GM21737 (cell line): ENCODE data around the gene ARHGAP6.

ENCODE experiments used
- ATAC-seq: cut with Tn5 transposase; IDR thresholded peaks from one replicate; pipeline ENCODE4 v1.9.1; 2021; ENCODE audit warnings: mild to moderate bottlenecking, moderate library complexity; ENCODE audit not compliant: unreplicated experiment

The ARHGAP6 gene

DNA sequence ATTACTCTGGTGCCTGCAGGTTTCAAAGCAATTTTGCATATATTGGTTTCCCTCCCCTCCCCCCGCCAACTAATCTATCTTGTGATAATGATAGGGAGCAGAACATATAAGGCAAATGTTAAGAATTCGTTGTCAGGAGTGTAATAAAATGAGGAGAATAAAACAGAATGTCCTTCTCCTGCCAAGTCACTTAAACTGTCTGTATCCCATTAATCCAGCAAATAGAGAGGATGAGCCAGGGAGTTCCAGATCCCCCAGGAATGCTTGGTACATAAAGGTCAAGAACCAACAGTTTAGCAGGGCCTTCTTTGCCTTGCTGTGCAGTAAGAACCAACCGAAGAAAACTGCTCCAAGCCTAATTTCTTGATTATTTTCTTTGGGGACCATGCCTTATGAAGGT, 231.1 kb downstream of the ARHGAP6 start:
- ATAC-seq = no peak

DNA sequence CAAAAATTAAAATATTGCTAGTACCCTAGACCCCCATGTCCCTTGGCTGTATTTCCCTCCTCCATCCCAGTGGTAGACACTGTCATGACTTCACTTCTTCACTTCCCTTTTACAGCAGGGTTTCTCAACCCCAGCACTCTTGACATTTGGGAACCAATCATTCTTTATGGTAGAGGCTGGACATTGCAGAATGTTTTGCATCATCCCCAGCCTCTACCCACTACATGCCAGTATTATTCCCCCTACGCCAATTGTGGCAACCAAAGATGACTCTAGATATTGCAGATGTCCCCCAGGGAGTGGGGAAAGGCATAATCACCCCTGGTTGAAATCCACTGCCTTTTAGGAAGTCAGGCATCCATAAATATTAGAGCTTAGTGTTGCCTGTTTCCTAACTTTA, 233.9 kb downstream of the ARHGAP6 start:
- ATAC-seq = no peak

DNA sequence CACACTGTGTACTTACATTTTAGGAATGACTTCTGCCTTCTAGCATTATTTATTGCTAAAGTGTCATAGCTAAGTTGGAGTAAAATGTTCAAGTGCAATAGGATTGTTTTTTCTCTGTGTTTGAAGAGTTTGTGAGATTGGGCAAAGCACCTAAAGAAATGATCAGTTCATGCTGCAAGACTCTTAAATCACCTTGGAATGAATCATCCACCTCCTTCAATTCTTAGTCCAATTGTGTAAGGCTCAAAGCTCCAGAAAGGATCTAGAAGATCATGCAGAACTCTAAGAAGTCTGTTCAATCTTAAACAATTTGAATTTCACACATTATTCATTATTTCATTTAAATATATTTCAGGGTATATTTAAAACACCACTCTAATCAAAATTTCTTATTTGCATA, 235.4 kb downstream of the ARHGAP6 start:
- ATAC-seq = no peak

DNA sequence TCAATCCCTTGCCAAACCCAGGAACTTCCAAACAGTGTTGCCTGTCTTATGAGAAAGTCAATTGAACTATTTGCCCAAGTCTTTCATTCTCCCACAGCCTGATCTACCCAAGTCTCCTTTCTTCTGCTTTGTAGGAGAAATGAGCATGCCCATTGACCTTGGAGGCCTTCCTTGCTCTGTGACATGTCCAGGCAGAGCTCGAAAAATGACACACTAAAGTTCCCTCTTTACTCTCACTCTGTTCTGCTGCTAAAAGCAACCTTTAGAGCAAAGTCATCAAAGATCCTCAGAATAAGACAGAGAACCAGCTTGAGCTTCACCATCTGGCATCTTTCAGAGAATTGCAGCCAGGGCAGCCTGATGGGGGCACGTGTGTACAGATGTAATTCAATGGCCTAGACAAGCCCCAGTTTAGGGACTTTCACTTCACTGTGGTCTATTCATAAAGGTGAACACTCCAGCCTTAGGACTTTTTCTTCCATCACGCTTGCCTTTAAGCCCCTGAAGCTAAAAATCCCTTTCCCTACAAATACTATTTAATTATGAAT, 236.1 kb downstream of the ARHGAP6 start:
- ATAC-seq = no peak

DNA sequence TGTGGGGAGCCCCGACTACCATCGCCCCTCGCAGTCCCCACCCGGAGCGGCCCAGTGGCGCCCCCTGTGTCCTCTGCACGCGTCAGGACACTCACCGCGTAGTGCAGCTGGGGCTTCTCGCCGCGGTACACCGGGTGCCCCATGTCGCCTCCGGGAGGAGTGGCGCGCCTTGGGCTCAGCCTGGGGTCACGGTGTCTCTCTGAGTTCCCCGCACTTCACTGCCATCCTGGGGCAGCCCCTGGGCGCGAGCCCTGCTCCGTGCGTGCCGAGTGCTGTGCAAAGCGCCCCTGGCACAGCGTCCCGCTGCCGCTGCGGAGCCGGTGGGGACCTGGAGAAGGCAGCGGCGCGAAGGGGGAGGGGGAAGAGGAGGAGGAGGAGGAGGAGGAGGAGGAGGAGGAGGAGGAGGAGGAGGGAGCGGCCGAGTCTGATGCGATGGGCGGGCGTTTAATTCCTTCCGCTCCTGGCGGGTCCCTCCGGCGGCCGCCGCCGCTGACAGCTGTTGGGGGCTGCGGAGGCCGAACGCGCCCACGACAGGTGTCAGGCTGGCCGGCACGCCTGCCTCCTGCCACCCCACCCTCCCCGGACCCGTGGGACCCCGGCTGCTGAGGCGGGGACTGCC, 238.2 kb downstream of the ARHGAP6 start:
- ATAC-seq = no peak

DNA sequence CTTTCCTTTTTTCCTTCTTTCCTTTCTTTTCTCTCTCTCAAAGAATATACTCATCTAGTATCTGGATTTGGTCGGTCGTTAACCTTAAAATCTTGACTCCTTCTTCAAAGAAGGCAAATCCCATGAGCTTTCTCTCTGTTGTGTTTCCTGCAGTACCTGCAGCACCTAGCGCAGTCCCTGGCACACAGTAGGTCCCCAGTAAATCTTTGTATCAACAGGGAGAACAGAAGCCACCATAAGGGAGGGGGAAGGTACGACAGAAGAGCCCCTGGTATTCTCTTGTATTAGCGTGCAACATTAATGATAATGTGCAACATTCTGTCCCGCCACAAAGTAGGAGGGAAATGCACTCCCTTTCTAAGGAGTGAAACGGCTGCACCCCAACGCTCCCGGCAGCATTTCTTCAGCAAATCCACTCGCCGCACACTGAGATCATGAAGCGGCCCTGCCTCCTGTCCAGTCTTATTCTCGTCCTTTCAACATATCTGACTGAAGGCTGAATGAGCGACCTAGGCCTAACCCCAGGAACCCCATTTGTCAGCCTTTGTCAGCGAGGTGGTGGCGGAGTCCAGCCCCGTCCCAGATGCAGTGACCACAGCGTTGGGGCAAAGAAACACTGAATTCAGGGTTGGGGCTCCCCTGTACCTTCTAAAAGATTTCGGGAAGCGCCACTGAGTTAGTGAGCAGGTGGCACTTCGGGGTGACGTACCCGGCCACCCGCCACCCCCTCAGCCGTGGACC, 238.8 kb downstream of the ARHGAP6 start:
- ATAC-seq = no peak

DNA sequence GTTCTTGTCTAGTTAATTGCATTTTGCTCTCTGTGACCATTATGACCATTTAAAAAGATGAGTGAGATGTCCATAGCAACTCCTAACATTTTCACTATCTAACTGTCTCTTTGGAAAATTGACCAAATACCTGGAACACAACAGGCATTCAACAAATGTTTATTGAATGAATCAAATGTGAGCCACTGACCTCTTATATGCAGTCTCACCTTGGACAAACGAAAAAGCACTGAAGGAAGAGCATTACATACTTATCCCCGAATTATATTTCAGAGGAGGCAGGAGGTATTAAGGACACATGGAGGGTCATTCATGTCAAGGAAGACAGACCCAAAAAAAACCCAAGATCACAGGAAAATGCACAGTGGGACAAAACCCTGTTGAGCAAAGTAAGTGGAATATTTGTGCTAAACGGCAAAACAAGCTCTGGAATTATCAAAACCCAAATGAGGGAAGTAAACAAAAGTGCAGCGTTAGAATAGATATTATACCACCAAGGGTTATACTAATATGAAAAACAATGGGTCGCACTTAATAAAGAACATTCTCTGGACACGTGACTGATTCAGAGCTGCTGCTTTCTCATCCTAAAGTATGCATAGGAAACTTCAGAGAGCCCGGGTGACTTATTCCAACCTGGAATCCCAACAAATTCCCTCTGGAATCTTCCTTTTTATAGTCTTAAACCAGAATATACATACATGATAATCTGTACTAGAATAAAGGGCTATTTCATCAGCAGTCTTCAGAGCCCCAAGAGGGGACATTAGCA, 240.6 kb downstream of the ARHGAP6 start:
- ATAC-seq = no peak

DNA sequence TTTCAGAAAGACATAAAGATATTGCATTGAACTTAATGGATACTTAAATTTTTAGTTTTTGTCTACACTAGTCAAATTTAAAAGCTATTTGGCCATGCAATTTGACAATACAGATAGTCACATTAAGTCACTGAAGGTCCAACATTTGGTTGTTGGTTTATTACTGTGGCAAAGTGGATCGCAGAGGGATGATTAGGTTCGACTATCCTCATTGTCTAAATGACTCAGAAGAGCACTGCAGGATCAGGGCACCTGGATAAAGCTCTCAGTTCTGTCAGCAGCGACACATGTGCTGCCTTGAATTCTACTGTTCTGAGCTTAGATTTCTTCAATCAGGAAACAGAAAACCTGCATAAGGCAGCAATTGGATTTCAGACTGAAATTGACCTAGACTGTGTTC, 241.8 kb downstream of the ARHGAP6 start:
- no peak for ATAC-seq

DNA sequence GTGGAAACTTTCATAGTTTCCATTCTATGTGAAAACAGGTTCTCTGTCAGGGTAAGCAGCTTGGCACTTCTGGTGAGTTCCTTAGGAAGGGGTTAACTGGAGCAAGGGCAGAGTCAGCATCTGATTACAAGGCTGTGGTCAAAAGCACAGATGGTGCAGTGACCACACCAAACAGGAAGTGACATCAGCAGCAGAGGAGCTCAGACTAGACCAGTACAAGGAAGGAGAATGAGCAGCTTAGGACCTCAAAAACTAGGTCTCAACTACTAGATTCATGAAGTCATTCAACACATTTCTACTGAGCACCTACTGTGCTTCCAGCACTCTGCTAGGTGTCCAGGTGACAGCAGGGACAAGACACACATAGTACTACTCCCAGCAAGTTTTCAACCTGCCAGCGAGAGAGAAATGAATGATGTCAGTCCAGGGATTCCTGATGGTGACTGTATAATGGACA, 242.3 kb downstream of the ARHGAP6 start:
- no peak for ATAC-seq

DNA sequence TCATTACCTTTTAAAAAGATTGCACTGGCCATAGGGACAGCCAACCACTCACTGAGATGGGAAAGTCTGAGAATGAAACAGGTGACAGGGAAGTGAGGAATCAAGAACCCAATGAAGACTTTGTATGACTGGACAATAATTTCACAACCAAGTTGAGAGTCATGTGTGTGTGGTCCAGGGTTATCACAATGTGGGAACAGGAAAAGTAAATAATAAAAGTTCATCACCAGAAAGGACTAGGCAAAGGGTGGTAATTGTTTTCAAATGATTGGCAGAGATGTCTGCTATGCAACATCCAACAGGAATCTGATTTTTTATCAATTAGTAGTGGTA, 243.2 kb downstream of the ARHGAP6 start:
- no peak for ATAC-seq

DNA sequence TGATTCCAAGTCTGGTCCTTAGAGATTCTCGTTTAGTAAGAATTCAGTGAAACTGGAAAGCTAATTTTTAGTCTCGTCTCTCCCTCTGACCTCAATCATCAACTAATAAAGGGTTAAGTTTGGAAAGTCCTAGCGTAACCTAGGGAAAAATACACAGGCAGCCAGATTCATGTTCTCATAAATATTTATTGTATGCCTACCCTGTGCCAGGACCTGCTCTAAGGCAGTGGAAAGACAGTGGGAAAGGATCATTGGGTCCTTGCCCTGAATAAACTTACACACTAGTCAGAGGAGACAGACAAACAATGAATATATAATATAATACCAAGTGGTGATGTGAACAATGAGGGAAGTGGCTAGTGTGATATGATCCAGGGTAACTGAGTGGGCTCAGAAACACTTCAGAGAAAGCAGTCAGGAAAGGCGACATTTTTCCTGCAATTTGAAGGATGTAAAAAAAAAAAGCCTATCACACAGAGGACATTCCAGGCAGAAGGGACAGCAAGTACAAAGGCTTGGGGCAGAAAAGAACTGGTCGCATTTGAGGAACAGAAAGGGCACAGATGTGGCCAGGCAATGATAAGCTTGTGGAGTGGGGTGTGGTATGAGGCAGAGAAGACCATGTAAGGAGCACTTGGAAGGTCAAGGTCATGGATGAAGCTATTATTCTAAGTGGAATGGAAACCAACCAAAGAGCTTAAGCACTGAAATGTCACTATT, 243.8 kb downstream of the ARHGAP6 start:
- ATAC-seq = no peak

DNA sequence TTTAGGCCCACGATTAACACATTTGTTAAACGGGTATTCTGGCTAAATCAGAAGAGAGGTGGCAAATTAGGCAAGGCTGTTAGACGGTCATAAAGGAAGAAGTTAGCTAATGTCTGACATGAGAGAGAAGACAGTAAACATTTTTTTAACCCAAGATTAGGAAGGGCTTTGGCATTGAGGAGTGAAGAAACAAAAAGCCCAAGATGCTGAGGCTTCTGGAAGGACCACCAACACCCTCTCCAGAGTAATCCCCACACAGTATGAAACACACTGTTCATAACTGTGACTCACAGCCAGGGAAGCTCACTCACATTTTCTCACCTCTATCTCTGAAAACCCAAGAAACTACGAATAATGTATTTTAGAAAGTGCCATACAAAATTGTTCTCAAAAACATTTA, 244.9 kb downstream of the ARHGAP6 start:
- no peak for ATAC-seq

DNA sequence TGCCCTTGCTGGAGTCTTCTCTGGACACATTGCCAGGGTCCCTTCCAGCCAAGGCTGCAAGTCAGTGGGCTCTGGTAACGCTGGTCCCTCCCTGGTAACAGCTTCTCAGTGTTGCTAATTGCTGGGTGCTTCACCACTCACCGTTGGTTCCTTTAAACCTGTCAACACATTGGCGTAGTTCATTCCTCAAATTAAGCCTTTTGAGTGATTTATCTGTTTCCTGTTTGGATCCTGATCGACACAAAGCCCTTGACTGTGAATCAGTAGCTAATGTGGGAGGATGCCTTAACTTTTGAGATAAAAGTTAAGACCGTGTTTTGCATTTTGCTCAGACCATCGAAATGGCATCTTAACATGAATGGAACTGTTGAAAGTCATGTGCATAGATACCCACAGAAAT, 246.6 kb downstream of the ARHGAP6 start:
- no peak for ATAC-seq

DNA sequence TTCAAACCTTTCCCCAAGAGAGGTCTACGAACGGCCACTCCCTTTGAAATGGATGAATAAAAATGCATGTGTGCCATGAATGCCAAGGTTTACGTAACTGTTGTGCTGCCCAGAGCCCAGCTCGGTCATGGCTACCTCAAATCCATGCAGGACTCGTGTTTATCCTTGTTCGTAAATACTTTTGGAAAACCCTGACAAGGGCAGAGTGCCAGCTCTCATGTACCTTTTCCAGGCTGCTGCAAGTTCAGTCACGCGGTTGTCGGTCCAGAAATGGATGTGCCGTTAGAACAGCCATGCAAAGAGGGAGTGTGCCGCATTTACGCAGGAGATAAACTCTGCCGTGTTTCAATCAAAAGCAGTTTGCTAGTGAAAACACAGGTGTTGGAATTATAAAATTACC, 249.1 kb downstream of the ARHGAP6 start:
- ATAC-seq = no peak

DNA sequence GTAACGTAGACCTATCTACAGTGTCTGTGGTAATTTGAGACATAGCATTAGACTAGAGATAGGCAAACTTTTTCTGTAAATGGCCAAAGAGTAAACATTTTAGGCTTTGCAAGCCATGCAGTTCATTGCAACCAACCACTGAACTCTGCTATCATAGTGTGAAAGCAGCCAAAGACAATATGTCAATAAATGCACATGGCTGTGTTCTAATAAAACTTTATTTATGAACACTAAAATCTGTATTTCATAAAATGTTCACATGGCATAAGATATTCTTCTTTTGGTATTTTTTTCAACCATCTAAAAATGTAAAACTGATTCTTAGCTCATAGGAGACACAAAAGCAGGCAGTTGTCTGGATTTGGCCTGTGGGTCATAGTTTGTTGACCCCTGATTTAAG, 251.6 kb downstream of the ARHGAP6 start:
- ATAC-seq = no peak

DNA sequence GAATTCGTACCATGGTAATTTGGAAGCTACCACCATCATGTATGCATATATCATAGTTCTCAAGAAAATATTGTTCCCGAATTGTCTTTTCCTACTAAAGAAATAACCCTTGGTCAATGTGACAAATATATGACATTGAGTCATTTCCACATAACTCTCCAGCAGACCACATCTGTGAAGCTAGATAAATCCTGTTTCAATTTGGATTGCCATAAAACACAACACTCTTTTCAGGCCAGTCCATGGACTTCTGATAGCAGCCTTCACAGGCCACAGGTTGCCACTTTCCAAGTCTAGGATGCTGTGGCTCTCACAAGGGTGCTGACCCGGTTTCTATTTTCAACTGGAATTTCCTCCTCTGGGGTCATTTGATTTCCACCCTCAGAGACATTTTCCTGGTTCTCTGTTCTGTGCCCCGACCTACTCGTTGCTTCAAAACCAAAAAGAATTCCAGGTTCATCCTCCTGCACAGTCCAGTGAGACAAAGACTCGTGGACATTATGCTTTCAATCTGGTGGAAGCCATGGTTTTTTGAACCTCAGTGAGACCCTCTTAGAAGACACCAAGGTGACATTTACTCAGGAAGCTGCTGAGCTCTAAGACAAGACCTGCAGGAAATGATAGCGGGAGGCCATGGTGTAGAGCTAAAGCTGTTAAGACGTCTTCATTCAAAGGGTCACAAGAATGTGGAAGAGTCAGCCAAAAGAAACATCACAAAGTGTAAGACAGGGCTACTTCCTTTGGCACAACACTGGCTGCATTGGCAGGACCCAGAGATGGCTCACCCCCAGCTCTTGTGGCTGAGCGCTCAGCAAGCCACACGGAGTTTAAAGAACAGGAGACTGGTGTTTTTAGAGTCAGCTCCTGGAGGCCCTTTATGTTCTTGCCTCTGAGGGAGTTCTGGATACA, 252.8 kb downstream of the ARHGAP6 start:
- ATAC-seq = no peak

DNA sequence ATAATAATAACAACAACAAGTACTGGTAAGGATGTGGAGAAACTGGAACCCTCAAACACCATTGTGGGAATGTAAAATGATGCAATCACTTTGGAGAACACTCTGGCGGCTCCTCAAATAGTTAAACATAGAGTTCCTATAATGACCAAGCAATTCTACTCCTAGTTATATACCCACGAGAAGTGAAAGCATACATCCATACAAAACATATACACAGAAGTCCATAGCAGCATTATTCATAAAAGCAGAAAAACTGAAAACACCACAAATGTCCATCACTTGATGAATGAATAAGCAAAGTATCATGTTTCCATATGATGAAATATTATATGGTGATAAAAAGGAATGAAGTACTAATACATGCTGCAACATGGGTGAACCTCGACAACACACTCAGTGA, 255.8 kb downstream of the ARHGAP6 start:
- ATAC-seq = no peak

DNA sequence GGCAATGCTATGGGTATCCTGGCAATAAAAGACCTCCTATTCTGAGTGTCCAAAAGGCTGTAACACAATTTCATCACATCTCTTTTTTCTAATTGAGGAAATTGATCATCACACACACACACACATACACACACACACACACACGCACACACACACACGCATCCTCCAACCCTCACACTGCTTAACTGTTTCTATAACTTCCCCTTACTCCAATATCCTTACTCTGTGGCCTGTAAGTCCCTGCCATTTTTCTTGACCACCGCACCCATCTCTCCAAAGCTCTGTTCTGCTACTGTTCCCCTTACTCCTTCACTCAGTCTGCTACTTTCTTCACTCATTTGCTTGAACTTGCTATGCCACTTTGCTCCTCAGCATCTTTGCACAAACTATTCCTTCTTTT, 256.9 kb downstream of the ARHGAP6 start:
- ATAC-seq = no peak

DNA sequence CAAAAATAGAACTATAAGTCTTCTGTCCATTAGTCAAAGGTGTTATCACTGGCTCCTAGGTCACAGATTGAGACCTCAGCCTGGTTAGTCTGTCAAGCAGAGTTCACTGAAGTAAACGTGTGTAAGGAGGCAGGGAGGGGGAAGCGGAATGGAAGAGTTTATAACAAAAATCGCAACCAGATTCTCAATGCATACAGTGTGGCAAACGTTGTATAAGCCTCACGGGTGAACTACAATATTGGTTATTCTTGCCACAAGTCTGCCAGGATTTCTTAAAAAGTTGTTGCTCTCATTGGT, 257.7 kb downstream of the ARHGAP6 start:
- no peak for ATAC-seq

DNA sequence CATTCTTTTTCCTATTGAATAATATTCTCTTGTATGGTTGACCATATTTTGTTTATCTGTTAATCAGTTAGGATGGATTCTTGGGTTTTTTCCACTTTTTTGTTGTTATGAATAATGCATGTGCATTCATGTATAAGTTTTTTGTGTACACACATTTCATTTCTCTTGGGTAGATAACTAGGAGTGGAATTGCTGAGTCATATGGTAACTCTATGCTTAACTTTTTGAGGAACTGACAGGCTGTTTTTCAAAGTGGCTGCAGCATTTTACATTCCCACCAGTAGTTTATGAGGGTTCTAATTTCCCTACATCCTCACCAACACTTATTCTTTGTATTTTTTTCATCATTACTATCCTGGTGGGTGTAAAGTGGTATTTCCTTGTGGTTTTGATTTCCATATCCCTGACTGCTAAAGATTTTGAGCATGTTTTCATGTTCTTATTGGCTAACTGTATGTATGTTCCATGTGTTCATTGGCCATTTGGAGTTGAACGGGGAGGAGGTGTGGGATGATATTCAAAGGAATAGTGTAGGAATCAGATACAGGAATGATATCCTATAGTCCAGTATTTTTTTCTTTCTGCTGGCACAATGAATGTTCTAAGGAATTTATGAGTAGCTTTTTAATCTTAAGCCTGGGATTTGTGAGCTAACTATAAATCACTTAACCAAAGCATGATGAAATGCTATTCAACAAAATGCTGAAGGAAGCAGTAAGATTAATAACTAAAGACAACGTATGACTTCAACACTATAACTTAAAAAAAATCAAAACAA, 258.2 kb downstream of the ARHGAP6 start:
- ATAC-seq = no peak
